HS-27A (cell line): ENCODE measurements around the gene RAP1GAP.

Source experiments
- DNase-seq: peaks from one replicate; pipeline ENCODE4 v3.0.0-alpha.2; 2012; ENCODE audit warnings: low read depth, missing footprints

The RAP1GAP gene

GRCh38 chr1:21662426-21663247, 6.5 kb downstream of the RAP1GAP start:
- no peak for DNase-seq

- DNase-seq, result no peak
These were observed 7.3 kb downstream of the RAP1GAP start for GRCh38 chr1:21661886-21662285.

GRCh38 chr1:21659924-21660326, 9.2 kb downstream of the RAP1GAP start:
- DNase-seq, result no peak

GRCh38 chr1:21659099-21659923, 9.8 kb downstream of the RAP1GAP start:
- DNase-seq, result no peak

GRCh38 chr1:21657456-21658190, 11.5 kb downstream of the RAP1GAP start:
- DNase-seq, result no peak

- DNase-seq, result no peak
These were observed 13.4 kb downstream of the RAP1GAP start for GRCh38 chr1:21655748-21656147.

- DNase-seq, result no peak
These were observed 13.9 kb downstream of the RAP1GAP start for GRCh38 chr1:21655259-21655658.

- DNase-seq, result no peak
These were observed 14.9 kb downstream of the RAP1GAP start for GRCh38 chr1:21654209-21654608.

- no peak for DNase-seq
These were observed 15.4 kb downstream of the RAP1GAP start for GRCh38 chr1:21653744-21654100.

GRCh38 chr1:21652937-21653743, 16.0 kb downstream of the RAP1GAP start:
- no peak for DNase-seq

- DNase-seq, result no peak
These were observed 16.8 kb downstream of the RAP1GAP start for GRCh38 chr1:21652101-21652936.

GRCh38 chr1:21651214-21652042, 17.7 kb downstream of the RAP1GAP start:
- no peak for DNase-seq

GRCh38 chr1:21650400-21650799, 18.8 kb downstream of the RAP1GAP start:
- DNase-seq, result no peak

- DNase-seq, result no peak
These were observed 19.8 kb downstream of the RAP1GAP start for GRCh38 chr1:21649315-21649714.

GRCh38 chr1:21648791-21649190, 20.4 kb downstream of the RAP1GAP start:
- no peak for DNase-seq

- no peak for DNase-seq
These were observed 20.8 kb downstream of the RAP1GAP start for GRCh38 chr1:21648352-21648730.

GRCh38 chr1:21647431-21648351, 21.5 kb downstream of the RAP1GAP start:
- no peak for DNase-seq

GRCh38 chr1:21645550-21645949, 23.6 kb downstream of the RAP1GAP start:
- DNase-seq, result no peak

- no peak for DNase-seq
These were observed 24.3 kb downstream of the RAP1GAP start for GRCh38 chr1:21644906-21645305.
